ENCODE results near the gene GALNT2. TPM values are rescaled to one million over a fixed set of nuclear protein-coding genes. Genes with fewer than 3 reads are reported as not detected.

GALNT2 gene
- total and polyA plus RNA-seq, 10 of the 15 experiments (the other 5 are each of a cell fraction or from before 2014, with no cell fraction given): 0.52 to 27.7 (median 16.3) TPM

GRCh38 chr1:230149751-230150584, 82.9 kb downstream of the GALNT2 start (continued):
- TF ChIP-seq MAX (IDR thresholded peaks at IDR 0.05; ENCODE audit: low read depth, low read length) (peak; percentile 65; the same call in 1 of the 2 replicates), SP1 (IDR thresholded peaks at IDR 0.05; ENCODE audit: low read depth, low read length) (no peak), USF2 (IDR thresholded peaks at IDR 0.05; ENCODE audit: borderline replicate concordance, low read depth, low read length) (no peak), HDAC6 (IDR thresholded peaks at IDR 0.05; ENCODE audit: unreplicated experiment) (no peak), TAF1 (IDR thresholded peaks at IDR 0.05; ENCODE audit: borderline replicate concordance, low read depth, low read length) (no peak), POLR2AphosphoS2 (IDR thresholded peaks at IDR 0.05; ENCODE audit: low read depth, low read length) (no peak), ZBTB4 (CRISPR knock-in tag; IDR thresholded peaks at IDR 0.05) (no peak), ZNF384 (IDR thresholded peaks at IDR 0.05; ENCODE audit: borderline replicate concordance, low read depth, low read length) (no peak), ZNF687 (IDR thresholded peaks at IDR 0.05) (peak; percentile 51; the same call in 1 of the 2 replicates), RAD51 (IDR thresholded peaks at IDR 0.05) (no peak), MTA2 (IDR thresholded peaks at IDR 0.05; ENCODE audit: low read depth) (peak; percentile 36; the same call in 1 of the 2 replicates), KLF5 (IDR thresholded peaks at IDR 0.05; ENCODE audit: partially characterized antibody) (no peak), SKIL (IDR thresholded peaks at IDR 0.05; ENCODE audit: low read depth, poor library complexity, severe bottlenecking) (no peak), POLR2A (IDR thresholded peaks at IDR 0.05; ENCODE audit: low read depth, low read length) (no peak), POLR2AphosphoS5 (IDR thresholded peaks at IDR 0.05; ENCODE audit: low read length) (0 out of 2 replicates have a peak, but pooled peaks have one; percentile 23)
- TF ChIP-seq, protein P1, sequence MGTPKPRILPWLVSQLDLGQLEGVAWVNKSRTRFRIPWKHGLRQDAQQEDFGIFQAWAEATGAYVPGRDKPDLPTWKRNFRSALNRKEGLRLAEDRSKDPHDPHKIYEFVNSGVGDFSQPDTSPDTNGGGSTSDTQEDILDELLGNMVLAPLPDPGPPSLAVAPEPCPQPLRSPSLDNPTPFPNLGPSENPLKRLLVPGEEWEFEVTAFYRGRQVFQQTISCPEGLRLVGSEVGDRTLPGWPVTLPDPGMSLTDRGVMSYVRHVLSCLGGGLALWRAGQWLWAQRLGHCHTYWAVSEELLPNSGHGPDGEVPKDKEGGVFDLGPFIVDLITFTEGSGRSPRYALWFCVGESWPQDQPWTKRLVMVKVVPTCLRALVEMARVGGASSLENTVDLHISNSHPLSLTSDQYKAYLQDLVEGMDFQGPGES (IDR thresholded peaks at IDR 0.05): no peak
